ENCODE measurements around the gene ATP5MC3.

Gene ATP5MC3

GRCh38 chr2:175167792-175168563 is 13.5 kb downstream of the ATP5MC3 start, which contains the start of gene ATF2:
ATF2 (minus strand) TSS chr2:175168203; CDS start chr2:175136443, 31,760 bp downstream.
- DNase-seq = peak; percentile 100

GRCh38 chr2:175167076-175167791 is 14.3 kb downstream of the ATP5MC3 start:
- peak; percentile 66 for DNase-seq

- DNase-seq = no peak
Measured at GRCh38 chr2:175166216-175166824, 15.2 kb downstream of the ATP5MC3 start.

- no peak for DNase-seq
Measured at GRCh38 chr2:175164235-175164634, 17.3 kb downstream of the ATP5MC3 start.

GRCh38 chr2:175158894-175159293 is 22.6 kb downstream of the ATP5MC3 start:
- no peak for DNase-seq

- DNase-seq = no peak
Measured at GRCh38 chr2:175156534-175156933, 25.0 kb downstream of the ATP5MC3 start.

DNA sequence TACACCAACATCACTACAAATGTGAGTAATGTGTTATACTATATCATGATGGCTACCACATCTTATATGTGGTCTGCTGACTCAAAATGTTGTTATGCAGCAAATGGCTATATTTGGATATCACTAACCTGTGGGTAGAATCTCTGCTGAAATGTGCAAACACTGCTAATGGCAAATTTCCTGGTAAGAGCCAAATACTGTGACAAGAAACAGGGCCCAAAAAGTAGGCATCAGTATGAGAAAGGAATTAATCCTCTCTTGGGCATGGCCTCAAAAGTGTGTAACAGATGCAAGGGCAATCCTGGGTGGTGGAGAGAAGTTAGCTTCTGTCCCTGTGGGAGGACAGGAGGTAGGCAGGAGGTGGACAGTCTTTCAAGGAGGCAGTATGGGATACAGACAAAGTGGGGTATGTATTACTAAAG is 26.8 kb downstream of the ATP5MC3 start:
- no peak for DNase-seq

GRCh38 chr2:175152242-175152641 is 29.3 kb downstream of the ATP5MC3 start:
- DNase-seq = no peak

DNA sequence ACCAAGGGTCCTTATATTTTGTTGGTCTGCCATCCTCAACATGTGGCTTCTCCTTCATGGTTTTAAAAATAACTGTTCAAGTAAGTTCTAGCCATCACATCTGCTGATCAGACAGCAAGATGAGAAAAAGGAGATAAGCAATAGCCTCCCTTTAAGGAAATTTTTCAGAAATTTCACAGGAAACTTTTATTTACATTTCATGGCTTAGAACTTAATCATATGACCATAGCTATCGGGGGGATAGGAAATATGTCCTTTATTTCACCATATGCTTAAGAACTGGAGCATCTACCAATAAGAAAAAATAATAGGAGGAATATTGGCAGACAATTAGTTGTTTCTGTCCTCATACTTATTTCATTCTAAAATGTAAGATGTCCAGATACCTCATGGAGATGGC is 29.7 kb downstream of the ATP5MC3 start:
- no peak for DNase-seq

GRCh38 chr2:175147186-175147585 is 34.3 kb downstream of the ATP5MC3 start:
- DNase-seq = no peak

DNA sequence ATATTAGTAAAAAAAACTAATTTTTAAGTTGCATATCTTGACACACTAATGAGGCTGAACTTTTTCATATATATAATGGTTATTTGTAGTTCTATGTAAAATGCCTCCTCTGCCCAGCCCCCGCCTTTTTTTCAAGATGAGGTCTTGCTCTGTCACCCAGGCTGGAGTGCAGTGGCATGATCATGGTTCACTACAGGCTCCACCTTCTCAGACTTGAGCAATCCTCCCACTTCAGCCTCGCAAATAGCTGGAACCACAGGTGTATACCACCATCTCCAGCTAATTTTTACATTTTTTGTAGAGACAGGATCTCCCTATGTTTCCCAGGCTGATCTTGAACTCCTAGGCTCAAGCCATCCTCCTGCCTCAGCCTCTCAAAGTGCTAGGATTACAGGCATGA is 37.8 kb downstream of the ATP5MC3 start:
- no peak for DNase-seq

GRCh38 chr2:175143191-175143590 is 38.3 kb downstream of the ATP5MC3 start:
- no peak for DNase-seq

DNA sequence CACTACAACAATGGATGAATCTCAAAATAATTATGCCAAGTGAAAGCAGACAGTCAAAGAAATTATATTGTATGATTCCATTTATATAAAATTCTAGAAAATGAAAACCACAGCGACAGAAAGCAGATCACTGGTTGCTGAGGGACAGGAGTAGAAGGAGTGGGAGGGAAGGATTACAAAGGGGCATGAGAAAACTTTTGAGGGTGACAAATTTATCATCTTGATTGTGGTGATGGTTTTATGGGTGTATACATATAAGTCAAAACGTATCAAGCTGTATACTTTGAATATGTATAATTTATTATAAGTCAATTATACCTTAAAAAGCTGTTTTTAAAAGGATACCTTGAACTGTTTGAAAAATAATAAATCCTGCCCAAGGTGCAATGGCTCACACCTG is 41.2 kb downstream of the ATP5MC3 start:
- no peak for DNase-seq

DNA sequence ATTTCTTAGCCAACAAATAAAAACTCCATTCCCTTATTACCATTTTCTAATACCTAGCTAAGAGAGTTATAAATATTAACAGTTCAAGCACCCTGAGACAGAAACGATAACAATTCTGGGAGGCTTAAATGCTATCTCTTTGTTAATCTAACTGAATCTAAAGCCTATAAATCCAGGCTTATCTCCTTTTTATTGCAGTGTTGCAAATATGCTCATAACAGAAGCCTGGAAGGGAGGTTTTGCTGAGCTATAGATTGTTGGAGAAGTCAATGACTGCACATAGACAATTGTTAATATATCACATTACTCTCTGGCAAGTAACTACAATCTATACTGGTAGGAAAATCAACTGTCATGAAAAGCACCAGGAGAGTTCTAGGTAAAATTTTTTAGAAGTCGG is 43.7 kb downstream of the ATP5MC3 start:
- no peak for DNase-seq

GRCh38 chr2:175136334-175137215 is 44.9 kb downstream of the ATP5MC3 start:
- DNase-seq = no peak

- no peak for DNase-seq
Measured at GRCh38 chr2:175135862-175136261, 45.6 kb downstream of the ATP5MC3 start.

GRCh38 chr2:175135177-175135576 is 46.3 kb downstream of the ATP5MC3 start:
- DNase-seq = no peak

DNA sequence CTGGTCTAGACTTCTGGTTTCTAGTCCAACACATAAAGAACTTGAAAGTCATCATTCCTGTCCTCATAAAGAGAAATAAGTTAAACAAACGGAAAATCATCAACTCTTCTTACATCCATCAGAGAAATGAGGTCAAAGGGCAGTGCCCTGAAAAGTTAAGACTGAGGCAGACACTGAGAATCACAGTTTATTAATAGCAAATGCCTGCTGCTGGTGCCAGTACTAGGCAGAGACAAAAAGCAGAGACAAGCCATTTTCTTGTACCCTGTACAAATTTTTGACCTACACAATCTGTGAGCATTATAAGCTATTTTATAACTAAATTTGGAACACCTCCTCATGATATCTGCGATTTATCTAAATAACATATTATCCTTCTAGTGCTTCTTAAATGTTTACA is 50.3 kb downstream of the ATP5MC3 start:
- DNase-seq = no peak

GRCh38 chr2:175126661-175127060 is 54.8 kb downstream of the ATP5MC3 start:
- DNase-seq = no peak
